Adrenal gland (tissue), 5 donors: ENCODE measurements around the gene ISL2.

Experiments
- POLR2A ChIP-seq, 2 donors: fragments of 450-650 bp; IDR thresholded peaks; one replicate each; pipeline ENCODE4 v1.6.1; 2017; ENCODE audit warnings: antibody characterized with exemption in 2 of 2, mild to moderate bottlenecking in 2 of 2, moderate library complexity in 1 of 2
- TF ChIP-seq, protein P1 (sequence below), 6 experiments: fragments of 450-650 bp in 4 of 6; fragments of 200-600 bp in 2 of 6; sonication (generic) in 1 of 6; IDR thresholded peaks; 1 replicate in 5 of 6; 2 replicates in 1 of 6; pipeline versions ENCODE4 v1.5.1 to v1.8.0; 2016 to 2021; ENCODE audit warnings: antibody characterized with exemption in 6 of 6, mild to moderate bottlenecking in 2 of 6, moderate library complexity in 1 of 6
- donor health status: DM: no; HTN: no; CAD: no.

DNA sequence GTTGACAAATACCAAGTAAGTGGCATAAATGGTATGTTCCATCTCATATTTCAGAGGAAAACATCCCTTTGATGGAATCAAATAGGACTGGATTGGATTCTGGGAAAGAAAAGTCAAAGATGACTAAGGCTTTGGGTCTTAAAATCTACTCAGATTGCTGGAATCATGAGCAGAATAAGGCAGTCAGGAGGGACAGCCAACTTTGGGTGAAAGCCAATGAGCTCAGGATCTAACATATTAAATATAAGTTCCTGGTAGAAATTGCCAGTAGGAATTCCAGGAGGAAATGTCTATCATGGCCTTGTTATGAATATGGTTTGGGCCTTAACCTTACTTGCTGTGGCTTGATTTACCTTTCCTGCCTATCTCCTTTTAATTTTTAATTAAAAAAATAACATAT, 55.3 kb downstream of the ISL2 start:
- TF ChIP-seq, protein P1, sequence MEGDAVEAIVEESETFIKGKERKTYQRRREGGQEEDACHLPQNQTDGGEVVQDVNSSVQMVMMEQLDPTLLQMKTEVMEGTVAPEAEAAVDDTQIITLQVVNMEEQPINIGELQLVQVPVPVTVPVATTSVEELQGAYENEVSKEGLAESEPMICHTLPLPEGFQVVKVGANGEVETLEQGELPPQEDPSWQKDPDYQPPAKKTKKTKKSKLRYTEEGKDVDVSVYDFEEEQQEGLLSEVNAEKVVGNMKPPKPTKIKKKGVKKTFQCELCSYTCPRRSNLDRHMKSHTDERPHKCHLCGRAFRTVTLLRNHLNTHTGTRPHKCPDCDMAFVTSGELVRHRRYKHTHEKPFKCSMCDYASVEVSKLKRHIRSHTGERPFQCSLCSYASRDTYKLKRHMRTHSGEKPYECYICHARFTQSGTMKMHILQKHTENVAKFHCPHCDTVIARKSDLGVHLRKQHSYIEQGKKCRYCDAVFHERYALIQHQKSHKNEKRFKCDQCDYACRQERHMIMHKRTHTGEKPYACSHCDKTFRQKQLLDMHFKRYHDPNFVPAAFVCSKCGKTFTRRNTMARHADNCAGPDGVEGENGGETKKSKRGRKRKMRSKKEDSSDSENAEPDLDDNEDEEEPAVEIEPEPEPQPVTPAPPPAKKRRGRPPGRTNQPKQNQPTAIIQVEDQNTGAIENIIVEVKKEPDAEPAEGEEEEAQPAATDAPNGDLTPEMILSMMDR (IDR thresholded peaks at IDR 0.05), result no peak
- TF ChIP-seq POLR2A (IDR thresholded peaks at IDR 0.05), result no peak
